HepG2 (cell line): ENCODE measurements around the gene LYRM1. TPM values are rescaled to one million over a fixed set of nuclear protein-coding genes. Genes with fewer than 3 reads are reported as not detected.
A peak's percentile ranks its signal among the peaks of the same experiment; 100 is the strongest.

ENCODE experiments used
- ARNT2 ChIP-seq: sonication (generic); formaldehyde crosslinking; IDR thresholded peaks from 2 replicates; pipeline ENCODE4 v1.8.0; 2022; ENCODE audit warnings: mild to moderate bottlenecking, low read depth, missing genetic modification reagents, moderate library complexity
- HMGA1 ChIP-seq: sonication (generic); formaldehyde crosslinking; conservative IDR thresholded peaks from 2 replicates; pipeline ENCODE4 v1.4.0; 2020; ENCODE audit warnings: missing genetic modification reagents
- HOXA7 ChIP-seq: sonication (generic); formaldehyde crosslinking; IDR thresholded peaks from 2 replicates; pipeline ENCODE4 v1.8.1; 2022; ENCODE audit warnings: mild to moderate bottlenecking, missing genetic modification reagents, moderate library complexity
- IKZF5 ChIP-seq: IDR thresholded peaks from 2 replicates; pipeline ENCODE4 v1.6.1; 2018; ENCODE audit warnings: missing genetic modification reagents, mild to moderate bottlenecking, missing compliant biosample characterization
- KDM5B ChIP-seq: sonication (generic); formaldehyde crosslinking; IDR thresholded peaks from 2 replicates; pipeline ENCODE4 v1.4.0; 2020; ENCODE audit warnings: missing genetic modification reagents, mild to moderate bottlenecking, borderline replicate concordance
- MEF2D ChIP-seq: sonication (generic); formaldehyde crosslinking; IDR thresholded peaks from 2 replicates; pipeline ENCODE4 v1.5.1; 2020; ENCODE audit warnings: mild to moderate bottlenecking, missing genetic modification reagents
- NBN ChIP-seq: fragments of 450-650 bp; conservative IDR thresholded peaks from 2 replicates; pipeline ENCODE4 v1.6.1; 2017
- NFYB ChIP-seq: sonication (generic); formaldehyde crosslinking; IDR thresholded peaks from 2 replicates; pipeline ENCODE4 v1.4.0; 2020; ENCODE audit warnings: missing genetic modification reagents
- NRL ChIP-seq: sonication (generic); formaldehyde crosslinking; IDR thresholded peaks from 2 replicates; pipeline ENCODE4 v1.5.0; 2020; ENCODE audit warnings: missing genetic modification reagents, mild to moderate bottlenecking, moderate library complexity, borderline replicate concordance
- PRDM15 ChIP-seq: sonication (generic); formaldehyde crosslinking; IDR thresholded peaks from 2 replicates; pipeline ENCODE4 v1.4.0; 2020; ENCODE audit warnings: missing genetic modification reagents
- RFX1 ChIP-seq: fragments of 450-650 bp; IDR thresholded peaks from 2 replicates; pipeline ENCODE4 v1.6.1; 2017
- TERF1 ChIP-seq: sonication (generic); formaldehyde crosslinking; IDR thresholded peaks from 2 replicates; pipeline ENCODE4 v1.8.0; 2022; ENCODE audit warnings: mild to moderate bottlenecking, missing genetic modification reagents, moderate library complexity
- YEATS4 ChIP-seq: sonication (generic); formaldehyde crosslinking; IDR thresholded peaks from 2 replicates; pipeline ENCODE4 v1.4.0; 2020; ENCODE audit warnings: missing genetic modification reagents, borderline replicate concordance
- ZFP41 ChIP-seq: sonication (generic); formaldehyde crosslinking; IDR thresholded peaks from 2 replicates; pipeline ENCODE4 v1.4.0; 2020; ENCODE audit warnings: mild to moderate bottlenecking, missing genetic modification reagents, borderline replicate concordance
- ZKSCAN1 ChIP-seq: fragments of 150-350 bp; IDR thresholded peaks from 2 replicates; pipeline ENCODE4 v1.6.1; 2014; ENCODE audit warnings: low read length
- ZNF20 ChIP-seq: sonication (generic); formaldehyde crosslinking; IDR thresholded peaks from 2 replicates; pipeline ENCODE4 v1.4.0; 2020; ENCODE audit warnings: mild to moderate bottlenecking, moderate library complexity, missing genetic modification reagents
- ZNF530 ChIP-seq: sonication (generic); formaldehyde crosslinking; IDR thresholded peaks from 2 replicates; pipeline ENCODE4 v1.5.0; 2020; ENCODE audit warnings: low read depth, mild to moderate bottlenecking, missing genetic modification reagents
- ZNF740 ChIP-seq: sonication (generic); formaldehyde crosslinking; IDR thresholded peaks from 2 replicates; pipeline ENCODE4 v1.4.0; 2020; ENCODE audit warnings: missing genetic modification reagents
- ZSCAN29 ChIP-seq: sonication (generic); formaldehyde crosslinking; conservative IDR thresholded peaks from 2 replicates; pipeline ENCODE4 v1.4.0; 2020; ENCODE audit warnings: mild to moderate bottlenecking, missing genetic modification reagents
- polyA plus RNA-seq, 8 experiments: library from polyadenylated mRNA; depleted of rRNA in 3 of 8; stranded (reverse) in 7 of 8; unstranded in 1 of 8; fragments of >200 nt; fragmentation: Illumina TruSeq in 4 of 8; extraction: Trizol in 4 of 8; gene quantifications; 2 replicates each; pipeline versions ENCODE4 v1.2.1 to v1.2.3, GENCODE V29; 2011 to 2016; ENCODE audit warnings: low read depth in 4 of 8, missing spikeins in 1 of 8, mixed read lengths in 1 of 8; ENCODE audit not compliant: insufficient read depth in 1 of 8
- total RNA-seq, 5 experiments: library from RNA; depleted of rRNA; stranded (reverse); fragments of >200 nt; fragmentation: Illumina TruSeq; extraction: Trizol; gene quantifications; 2 replicates each; pipeline ENCODE4 v1.2.3, GENCODE V29; 2016; ENCODE audit warnings: low read depth in 1 of 5
- TF ChIP-seq, protein P1 (sequence below): sonication (generic); formaldehyde crosslinking; IDR thresholded peaks from 2 replicates; pipeline ENCODE4 v1.4.0; 2020; ENCODE audit warnings: missing genetic modification reagents
- TF ChIP-seq, protein P2 (sequence below): IDR thresholded peaks from 2 replicates; pipeline ENCODE4 v1.6.1; 2016; ENCODE audit warnings: control low read depth

The LYRM1 gene
- total and polyA plus RNA-seq, 2 of the 13 experiments (the other 11 are each of a cell fraction or from before 2014, with no cell fraction given): 59.2 to 82.6 TPM

- TF ChIP-seq TERF1 (CRISPR knock-in tag) (no peak; the same call in none of the 2 replicates), NRL (CRISPR knock-in tag) (peak; percentile 94), KDM5B (CRISPR knock-in tag) (peak; percentile 87), ARNT2 (CRISPR knock-in tag) (peak; percentile 68; the same call in 1 of the 2 replicates), IKZF5 (CRISPR knock-in tag) (peak; percentile 53), ZSCAN29 (CRISPR knock-in tag) (0 out of 2 replicates have a peak, but pooled peaks have one; percentile 4), ZFP41 (peak; percentile 65; the same call in 1 of the 2 replicates), ZNF530 (CRISPR knock-in tag) (no peak), ZNF20 (CRISPR knock-in tag) (no peak; the same call in 1 of the 2 replicates), RFX1 (peak; percentile 78), ZNF740 (CRISPR knock-in tag) (peak; percentile 62; the same call in 1 of the 2 replicates), MEF2D (CRISPR knock-in tag) (peak; percentile 83), HMGA1 (CRISPR knock-in tag) (no peak), NFYB (CRISPR knock-in tag) (no peak), YEATS4 (CRISPR knock-in tag) (peak; percentile 90; the same call in 1 of the 2 replicates), ZKSCAN1 (no peak), NBN (no peak), HOXA7 (CRISPR knock-in tag) (0 out of 2 replicates have a peak, but pooled peaks have one; percentile 88), PRDM15 (CRISPR knock-in tag) (0 out of 2 replicates have a peak, but pooled peaks have one; percentile 24)
- TF ChIP-seq, protein P1, sequence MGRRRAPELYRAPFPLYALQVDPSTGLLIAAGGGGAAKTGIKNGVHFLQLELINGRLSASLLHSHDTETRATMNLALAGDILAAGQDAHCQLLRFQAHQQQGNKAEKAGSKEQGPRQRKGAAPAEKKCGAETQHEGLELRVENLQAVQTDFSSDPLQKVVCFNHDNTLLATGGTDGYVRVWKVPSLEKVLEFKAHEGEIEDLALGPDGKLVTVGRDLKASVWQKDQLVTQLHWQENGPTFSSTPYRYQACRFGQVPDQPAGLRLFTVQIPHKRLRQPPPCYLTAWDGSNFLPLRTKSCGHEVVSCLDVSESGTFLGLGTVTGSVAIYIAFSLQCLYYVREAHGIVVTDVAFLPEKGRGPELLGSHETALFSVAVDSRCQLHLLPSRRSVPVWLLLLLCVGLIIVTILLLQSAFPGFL: peak; percentile 40; the same call in 1 of the 2 replicates
- TF ChIP-seq, protein P2, sequence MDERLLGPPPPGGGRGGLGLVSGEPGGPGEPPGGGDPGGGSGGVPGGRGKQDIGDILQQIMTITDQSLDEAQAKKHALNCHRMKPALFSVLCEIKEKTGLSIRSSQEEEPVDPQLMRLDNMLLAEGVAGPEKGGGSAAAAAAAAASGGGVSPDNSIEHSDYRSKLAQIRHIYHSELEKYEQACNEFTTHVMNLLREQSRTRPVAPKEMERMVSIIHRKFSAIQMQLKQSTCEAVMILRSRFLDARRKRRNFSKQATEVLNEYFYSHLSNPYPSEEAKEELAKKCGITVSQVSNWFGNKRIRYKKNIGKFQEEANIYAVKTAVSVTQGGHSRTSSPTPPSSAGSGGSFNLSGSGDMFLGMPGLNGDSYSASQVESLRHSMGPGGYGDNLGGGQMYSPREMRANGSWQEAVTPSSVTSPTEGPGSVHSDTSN (CRISPR knock-in tag): no peak
Measured at GRCh38 chr16:20900299-20901067, at the start of gene LYRM1, which contains the start of gene DCUN1D3 (continued).
